Tibial nerve (tissue), 4 donors: Measurements from ENCODE around the gene STAB2. TPM values are rescaled to one million over a fixed set of nuclear protein-coding genes. Genes with fewer than 3 reads are reported as not detected.
A peak's percentile ranks its signal among the peaks of the same experiment; 100 is the strongest.

ENCODE experiments used
- DNase-seq, 2 donors: peaks; one replicate each; pipeline ENCODE4 v3.0.0-alpha.2; 2019; ENCODE audit warnings: low spot score in 2 of 2
- H3K27ac ChIP-seq, 4 donors: fragments of 200-600 bp; sonication (generic) in 3 of 4; one replicate each; pipeline ENCODE4 v1.5.1; 2017 to 2019; ENCODE audit warnings: mild to moderate bottlenecking in 1 of 4
- H3K27me3 ChIP-seq, 2 donors: fragments of 200-600 bp; sonication (generic) in 1 of 2; one replicate each; pipeline versions ENCODE4 v1.5.1 to v1.6.0; 2017 to 2019
- H3K36me3 ChIP-seq, 3 donors: fragments of 200-600 bp; sonication (generic); one replicate each; pipeline ENCODE4 v1.5.1; 2018 to 2019
- H3K4me1 ChIP-seq, 4 donors: fragments of 200-600 bp; sonication (generic) in 3 of 4; one replicate each; pipeline ENCODE4 v1.5.1; 2017 to 2019
- H3K4me3 ChIP-seq, 4 donors: fragments of 200-600 bp; sonication (generic) in 3 of 4; one replicate each; pipeline ENCODE4 v1.5.1; 2017 to 2019; ENCODE audit warnings: mild to moderate bottlenecking in 1 of 4, moderate library complexity in 1 of 4
- H3K9me3 ChIP-seq, 4 donors: fragments of 200-600 bp; sonication (generic) in 3 of 4; one replicate each; pipeline ENCODE4 v1.5.1; 2017 to 2019
- CTCF ChIP-seq, 5 experiments: fragments of 200-600 bp in 3 of 5; fragments of 450-650 bp in 2 of 5; sonication (generic) in 3 of 5; IDR thresholded peaks; one replicate each; pipeline ENCODE4 v1.5.1; 2016 to 2019; ENCODE audit warnings: antibody characterized with exemption in 5 of 5, mild to moderate bottlenecking in 3 of 5, moderate library complexity in 2 of 5
- EP300 ChIP-seq, 2 donors: sonication (generic); formaldehyde crosslinking; IDR thresholded peaks; one replicate each; pipeline ENCODE4 v1.6.1; 2017; ENCODE audit warnings: antibody characterized with exemption in 2 of 2, mild to moderate bottlenecking in 1 of 2
- POLR2A ChIP-seq, 2 donors: fragments of 450-650 bp; IDR thresholded peaks; one replicate each; pipeline ENCODE4 v1.6.1; 2017; ENCODE audit warnings: antibody characterized with exemption in 2 of 2, mild to moderate bottlenecking in 2 of 2, moderate library complexity in 2 of 2
- WGBS, 2 donors: methylation state at CpG; one replicate each; pipeline ENCODE4 v1.1.5; 2018; 5-methylcytosine and 5-hydroxymethylcytosine counted together
- total RNA-seq, 4 donors: library from RNA; depleted of rRNA; stranded (reverse); fragments of >200 nt; gene quantifications; one replicate each; pipeline ENCODE4 v1.1.0, GENCODE V29; 2016

STAB2 gene
- total RNA-seq, 4 donors from 2014 or later, result 0.20 TPM; not detected in 3

GRCh38 chr12:103556890-103557627 is 30.0 kb upstream of the STAB2 start:
- no peaks in the 10 kb centered on the region for H3K27me3 ChIP-seq
- 50% methylated on average over 3 of the region's 3 CpGs for WGBS, 2 donors
- no peaks in the 10 kb centered on the region for H3K36me3 ChIP-seq
- TF ChIP-seq CTCF (IDR thresholded peaks at IDR 0.05) (no peak), EP300 (IDR thresholded peaks at IDR 0.05) (peak in 1 of 2 donors; percentile 52)
- peak overlapping the region in 2 of 4 donors; percentile 60 to 77 for H3K27ac ChIP-seq
- peaks cover 0 to 9% (median 0%) of the 10 kb centered on the region in 4 donors for H3K4me1 ChIP-seq
- H3K9me3 ChIP-seq, result no peaks in the 10 kb centered on the region
- peak in 1 of 2 donors; percentile 48 for DNase-seq
- no peak overlapping the region for H3K4me3 ChIP-seq

GRCh38 chr12:103557628-103558010 is 29.5 kb upstream of the STAB2 start:
- H3K36me3 ChIP-seq, result no peaks in the 10 kb centered on the region
- no peaks in the 10 kb centered on the region for H3K27me3 ChIP-seq
- H3K27ac ChIP-seq, result peak overlapping the region in 2 of 4 donors; percentile 60 to 77
- DNase-seq, result no peak
- WGBS, 2 donors, result 70 to 77% methylated on average over 2 of the region's 2 CpGs
- H3K4me1 ChIP-seq, result peaks cover 0 to 9% (median 0%) of the 10 kb centered on the region in 4 donors
- H3K4me3 ChIP-seq, result no peak overlapping the region
- TF ChIP-seq CTCF (IDR thresholded peaks at IDR 0.05) (no peak), POLR2A (IDR thresholded peaks at IDR 0.05) (no peak)
- H3K9me3 ChIP-seq, result no peaks in the 10 kb centered on the region

- no peaks in the 10 kb centered on the region for H3K36me3 ChIP-seq
- H3K9me3 ChIP-seq, result peaks cover 0 to 7% (median 0%) of the 10 kb centered on the region in 4 donors
- H3K27ac ChIP-seq, result no peak overlapping the region
- no peak for DNase-seq
- H3K27me3 ChIP-seq, result no peaks in the 10 kb centered on the region
- TF ChIP-seq CTCF (IDR thresholded peaks at IDR 0.05) (no peak), POLR2A (IDR thresholded peaks at IDR 0.05) (no peak), EP300 (IDR thresholded peaks at IDR 0.05) (no peak)
- H3K4me3 ChIP-seq, result no peak overlapping the region
- peaks cover 0 to 9% (median 0%) of the 10 kb centered on the region in 4 donors for H3K4me1 ChIP-seq
- 56 to 75% methylated on average over 1 of the region's 1 CpG for WGBS, 2 donors
Observed at GRCh38 chr12:103558879-103559278, 28.2 kb upstream of the STAB2 start.

- H3K36me3 ChIP-seq, result no peaks in the 10 kb centered on the region
- H3K9me3 ChIP-seq, result peaks cover 0 to 23% (median 0%) of the 10 kb centered on the region in 4 donors
- H3K27me3 ChIP-seq, result no peaks in the 10 kb centered on the region
- TF ChIP-seq CTCF (IDR thresholded peaks at IDR 0.05) (no peak), POLR2A (IDR thresholded peaks at IDR 0.05) (no peak), EP300 (IDR thresholded peaks at IDR 0.05) (no peak)
- no peak overlapping the region for H3K4me3 ChIP-seq
- H3K4me1 ChIP-seq, result peaks cover 0 to 9% (median 0%) of the 10 kb centered on the region in 4 donors
- no peak overlapping the region for H3K27ac ChIP-seq
- DNase-seq, result no peak
- 56 to 59% methylated on average over 2 of the region's 2 CpGs for WGBS, 2 donors
Observed at GRCh38 chr12:103560604-103561101, 26.4 kb upstream of the STAB2 start.

- Histone ChIP-seq H3K36me3 (no peaks in the 10 kb centered on the region), H3K4me3 (no peak overlapping the region), H3K9me3 (peaks cover 0 to 29% (median 2%) of the 10 kb centered on the region in 4 donors), H3K4me1 (peaks cover 0 to 9% (median 0%) of the 10 kb centered on the region in 4 donors), H3K27me3 (no peaks in the 10 kb centered on the region), H3K27ac (no peak overlapping the region)
- DNase-seq, result no peak
- TF ChIP-seq CTCF (IDR thresholded peaks at IDR 0.05) (no peak), POLR2A (IDR thresholded peaks at IDR 0.05) (no peak), EP300 (IDR thresholded peaks at IDR 0.05) (no peak)
- whole genome bisulfite sequencing, 2 donors, result 68 to 69% methylated on average over 5 of the region's 5 CpGs
Observed at GRCh38 chr12:103561174-103561573, 25.9 kb upstream of the STAB2 start.
